Cardiac muscle cell (in vitro differentiated cells and primary cell): ENCODE measurements around the gene ZNF80. TPM values are rescaled to one million over a fixed set of nuclear protein-coding genes. Genes with fewer than 3 reads are reported as not detected.
A peak's percentile ranks its signal among the peaks of the same experiment; 100 is the strongest.
"Not testable (repeated sequence)": the region's sequence is repeated elsewhere in the genome, so short reads cannot be mapped to it uniquely, and the experiment has no call there.

Experiments
- DNase-seq, 2 donors: peaks; one replicate each; pipeline versions ENCODE4 v3.0.0 to v3.0.0-alpha.2; 2010 to 2017; ENCODE audit warnings: low read depth in 1 of 2, low spot score in 1 of 2
- H3K27ac ChIP-seq: fragments of 200-600 bp; sonication (generic); 2 replicates; pipeline ENCODE4 v1.5.1; 2016
- H3K27me3 ChIP-seq: fragments of 200-600 bp; sonication (generic); 2 replicates; pipeline ENCODE4 v1.6.0; 2016; ENCODE audit warnings: control low read depth
- H3K36me3 ChIP-seq: fragments of 200-600 bp; sonication (generic); 2 replicates; pipeline ENCODE4 v1.5.1; 2016; ENCODE audit warnings: control low read depth
- H3K4me1 ChIP-seq: fragments of 200-600 bp; sonication (generic); 2 replicates; pipeline ENCODE4 v1.8.1; 2017; ENCODE audit warnings: low read depth, mild to moderate bottlenecking, mixed run types
- H3K4me3 ChIP-seq: fragments of 200-600 bp; sonication (generic); 2 replicates; pipeline ENCODE4 v1.5.1; 2016; ENCODE audit warnings: mild to moderate bottlenecking
- H3K9me3 ChIP-seq: fragments of 200-600 bp; sonication (generic); 2 replicates; pipeline ENCODE4 v1.5.1; 2017; ENCODE audit warnings: low read depth, mild to moderate bottlenecking, control low read depth
- polyA plus RNA-seq: library from polyadenylated mRNA; unstranded; fragments of >200 nt; fragmentation: Nextera tagmentation; extraction: Ambion mirVana; gene quantifications from 2 replicates; pipeline ENCODE4 v1.2.1, GENCODE V29; 2016
- total RNA-seq: library from RNA; depleted of rRNA; stranded (reverse); fragments of >200 nt; gene quantifications from 2 replicates; pipeline ENCODE4 v1.2.3, GENCODE V29; 2016
- TF ChIP-seq, protein P1 (sequence below): IDR thresholded peaks from 2 replicates; pipeline ENCODE4 v1.5.1; 2012; ENCODE audit warnings: low read depth, mild to moderate bottlenecking, low read length

Gene ZNF80
- not detected in 2 replicates for total RNA-seq
- not detected in 2 replicates for polyA plus RNA-seq

DNA sequence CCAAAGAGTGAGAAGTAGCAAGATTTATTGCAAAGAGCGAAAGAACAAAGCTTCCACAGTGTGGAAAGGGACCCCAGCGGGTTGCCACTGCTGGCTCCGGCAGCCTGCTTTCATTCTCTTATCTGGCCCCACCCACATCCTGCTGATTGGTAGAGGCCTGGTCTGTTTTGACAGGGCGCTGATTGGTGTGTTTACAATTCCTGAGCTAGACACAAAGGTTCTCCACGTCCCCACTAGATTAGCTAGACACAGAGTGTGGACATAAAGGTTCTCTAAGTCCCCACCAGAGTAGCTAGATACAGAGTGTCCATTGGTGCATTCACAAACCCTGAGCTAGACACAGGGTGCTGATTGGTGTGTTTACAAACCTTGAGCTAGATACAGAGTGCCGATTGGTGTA is at the start of gene ZNF80:
Gene ZNF80, minus strand, starts transcription at position 101 of the 400 bp plus-strand sequence. CDS start 504 bp downstream, outside the sequence.
- DNase-seq, H3K27ac ChIP-seq, H3K4me3 ChIP-seq, H3K36me3 ChIP-seq, H3K27me3 ChIP-seq, H3K9me3 ChIP-seq, H3K4me1 ChIP-seq: not testable (repeated sequence)

DNA sequence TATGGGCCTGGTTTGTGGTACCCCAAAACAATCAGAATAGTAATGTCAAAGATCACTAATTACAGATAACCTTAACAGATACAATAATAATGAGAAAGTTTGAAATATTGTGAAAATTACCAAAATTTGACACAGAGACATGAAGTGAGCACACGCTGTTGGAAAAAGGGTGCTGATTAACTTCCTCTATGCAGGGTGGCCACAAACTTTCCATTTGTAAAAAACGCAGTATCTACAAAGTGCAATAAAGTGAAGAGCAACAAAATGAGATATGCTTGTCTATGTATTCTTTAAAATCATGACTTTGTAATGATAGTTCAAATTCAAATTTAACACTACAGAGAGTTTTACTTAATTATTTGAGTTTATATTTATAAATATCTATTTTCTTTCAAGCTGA is 48.9 kb upstream of the ZNF80 start:
- Histone ChIP-seq H3K4me1 (no peaks in the 10 kb centered on the region), H3K36me3 (no peaks in the 10 kb centered on the region), H3K9me3 (no peaks in the 10 kb centered on the region), H3K4me3 (no peak overlapping the region), H3K27ac (no peak overlapping the region), H3K27me3 (no peaks in the 10 kb centered on the region)
- no peak for DNase-seq
- TF ChIP-seq, protein P1, sequence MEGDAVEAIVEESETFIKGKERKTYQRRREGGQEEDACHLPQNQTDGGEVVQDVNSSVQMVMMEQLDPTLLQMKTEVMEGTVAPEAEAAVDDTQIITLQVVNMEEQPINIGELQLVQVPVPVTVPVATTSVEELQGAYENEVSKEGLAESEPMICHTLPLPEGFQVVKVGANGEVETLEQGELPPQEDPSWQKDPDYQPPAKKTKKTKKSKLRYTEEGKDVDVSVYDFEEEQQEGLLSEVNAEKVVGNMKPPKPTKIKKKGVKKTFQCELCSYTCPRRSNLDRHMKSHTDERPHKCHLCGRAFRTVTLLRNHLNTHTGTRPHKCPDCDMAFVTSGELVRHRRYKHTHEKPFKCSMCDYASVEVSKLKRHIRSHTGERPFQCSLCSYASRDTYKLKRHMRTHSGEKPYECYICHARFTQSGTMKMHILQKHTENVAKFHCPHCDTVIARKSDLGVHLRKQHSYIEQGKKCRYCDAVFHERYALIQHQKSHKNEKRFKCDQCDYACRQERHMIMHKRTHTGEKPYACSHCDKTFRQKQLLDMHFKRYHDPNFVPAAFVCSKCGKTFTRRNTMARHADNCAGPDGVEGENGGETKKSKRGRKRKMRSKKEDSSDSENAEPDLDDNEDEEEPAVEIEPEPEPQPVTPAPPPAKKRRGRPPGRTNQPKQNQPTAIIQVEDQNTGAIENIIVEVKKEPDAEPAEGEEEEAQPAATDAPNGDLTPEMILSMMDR = no peak

DNA sequence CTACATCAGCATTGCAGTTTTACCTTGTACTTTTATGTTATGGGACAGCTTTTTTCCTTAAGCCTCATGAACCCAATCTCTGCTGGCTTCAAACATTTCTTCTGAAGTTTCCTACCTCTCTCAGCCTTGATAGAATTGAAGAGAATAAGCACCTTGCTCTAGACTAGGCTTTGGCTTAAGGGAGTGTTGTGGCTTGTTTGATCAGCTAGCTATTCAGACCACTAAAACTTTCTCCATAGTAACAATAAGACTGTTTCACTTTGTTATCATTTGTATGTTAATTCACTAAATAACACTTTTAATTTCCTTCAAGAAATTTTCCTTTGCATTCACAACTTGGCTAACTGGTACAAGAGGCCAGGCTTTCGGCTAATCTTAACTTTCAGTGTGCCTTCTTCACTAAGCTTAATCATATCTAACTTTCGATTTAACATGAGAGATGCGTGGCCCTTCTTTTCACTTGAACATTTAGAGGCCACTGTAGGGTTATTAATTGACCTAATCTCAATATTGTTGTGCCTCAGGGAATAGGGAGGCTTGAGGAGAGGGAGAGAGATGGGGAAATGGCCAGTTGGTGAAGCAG is 48.4 kb upstream of the ZNF80 start:
- TF ChIP-seq, protein P1 = no peak
- Histone ChIP-seq H3K9me3 (no peaks in the 10 kb centered on the region), H3K4me1 (no peaks in the 10 kb centered on the region), H3K4me3 (no peak overlapping the region), H3K36me3 (no peaks in the 10 kb centered on the region), H3K27ac (no peak overlapping the region), H3K27me3 (no peaks in the 10 kb centered on the region)
- DNase-seq = no peak

DNA sequence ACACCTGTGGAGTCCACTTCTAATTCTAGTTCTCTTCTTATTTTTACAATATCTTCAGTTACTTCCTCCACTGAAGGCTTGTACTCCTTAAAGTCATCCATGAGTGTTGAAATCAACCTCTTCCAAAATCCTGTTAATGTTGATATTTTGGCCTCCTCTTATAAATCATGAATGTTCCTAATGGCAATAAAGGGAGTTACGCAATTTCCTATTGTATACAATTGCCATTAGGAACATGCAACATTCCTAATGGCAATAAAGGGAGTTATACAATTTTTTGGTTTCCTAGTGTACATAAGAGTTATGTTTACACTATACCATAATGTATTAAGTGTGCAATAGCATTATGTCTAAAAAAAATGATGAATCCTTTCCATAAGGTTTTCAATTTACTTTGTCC is 47.3 kb upstream of the ZNF80 start:
- H3K27ac ChIP-seq = no peak overlapping the region
- DNase-seq = no peak
- H3K27me3 ChIP-seq = no peaks in the 10 kb centered on the region
- TF ChIP-seq, protein P1 = no peak
- H3K4me3 ChIP-seq = no peak overlapping the region
- H3K4me1 ChIP-seq = no peaks in the 10 kb centered on the region
- no peaks in the 10 kb centered on the region for H3K9me3 ChIP-seq
- no peaks in the 10 kb centered on the region for H3K36me3 ChIP-seq

DNA sequence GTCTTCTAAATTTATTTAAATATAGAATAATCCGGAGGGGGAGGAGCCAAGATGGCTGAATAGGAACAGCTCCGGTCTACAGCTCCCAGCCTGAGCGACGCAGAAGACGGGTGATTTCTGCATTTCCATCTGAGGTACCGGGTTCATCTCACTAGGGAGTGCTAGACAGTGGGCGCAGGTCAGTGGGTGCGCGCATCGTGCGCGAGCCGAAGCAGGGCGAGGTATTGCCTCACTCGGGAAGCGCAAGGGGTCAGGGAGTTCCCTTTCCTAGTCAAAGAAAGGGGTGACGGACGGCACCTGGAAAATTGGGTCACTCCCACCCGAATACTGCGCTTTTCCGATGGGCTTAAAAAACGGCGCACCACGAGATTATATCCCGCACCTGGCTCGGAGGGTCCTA is 39.5 kb upstream of the ZNF80 start:
- H3K27ac ChIP-seq, H3K27me3 ChIP-seq, H3K4me3 ChIP-seq, H3K4me1 ChIP-seq, H3K9me3 ChIP-seq, H3K36me3 ChIP-seq, DNase-seq: not testable (repeated sequence)

DNA sequence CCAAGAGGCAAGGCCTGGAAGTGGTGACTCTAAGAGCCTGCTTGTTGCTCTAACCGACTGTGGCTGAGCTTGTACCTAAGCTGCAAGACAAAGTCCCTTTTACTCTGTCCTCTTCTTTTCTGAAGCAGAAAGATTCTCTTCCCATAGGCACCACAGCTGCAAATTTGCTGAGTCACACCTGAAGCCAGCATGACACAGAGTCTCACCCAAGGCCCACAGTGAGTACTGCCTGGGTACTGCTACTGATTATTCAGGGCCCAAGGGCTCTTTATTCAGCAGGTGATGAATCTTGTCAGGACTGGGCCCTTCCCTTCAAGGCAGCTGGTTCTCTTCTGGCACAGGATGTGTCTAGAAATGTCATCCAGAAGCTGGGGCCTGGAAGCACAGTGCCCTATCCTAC is 37.6 kb upstream of the ZNF80 start:
- H3K9me3 ChIP-seq = no peaks in the 10 kb centered on the region
- H3K4me3 ChIP-seq = no peak overlapping the region
- TF ChIP-seq, protein P1 = no peak
- no peak overlapping the region for H3K27ac ChIP-seq
- H3K4me1 ChIP-seq = no peaks in the 10 kb centered on the region
- no peaks in the 10 kb centered on the region for H3K36me3 ChIP-seq
- no peaks in the 10 kb centered on the region for H3K27me3 ChIP-seq
- DNase-seq = peak in 1 of 2 donors; percentile 37

DNA sequence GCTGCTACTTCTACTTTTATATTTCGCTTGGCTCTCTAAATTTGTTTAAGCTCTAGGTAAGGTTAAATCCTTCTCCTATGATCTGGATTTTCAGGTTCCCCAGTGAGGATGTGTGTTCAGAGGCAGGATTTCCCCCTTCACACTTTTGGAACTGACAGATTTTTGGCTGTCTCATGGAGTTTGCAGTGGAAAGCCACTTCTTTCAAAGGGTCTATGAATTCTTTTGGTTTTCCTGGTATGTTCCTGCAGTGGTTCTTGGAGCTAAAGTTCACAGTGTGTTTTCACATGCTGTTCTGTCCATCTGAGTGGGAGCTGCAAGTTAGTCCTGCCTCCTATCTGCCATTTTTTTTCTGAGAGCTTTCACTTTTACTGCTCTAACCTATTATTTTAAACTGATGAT is 34.9 kb upstream of the ZNF80 start:
- no peaks in the 10 kb centered on the region for H3K9me3 ChIP-seq
- TF ChIP-seq, protein P1 = peak; percentile 20
- peak in 1 of 2 donors; percentile 88 for DNase-seq
- H3K36me3 ChIP-seq = no peaks in the 10 kb centered on the region
- no peak overlapping the region for H3K27ac ChIP-seq
- no peak overlapping the region for H3K4me3 ChIP-seq
- H3K27me3 ChIP-seq = no peaks in the 10 kb centered on the region
- H3K4me1 ChIP-seq = no peaks in the 10 kb centered on the region
